ENCODE measurements around the gene MYO15A.

Gene MYO15A

DNA sequence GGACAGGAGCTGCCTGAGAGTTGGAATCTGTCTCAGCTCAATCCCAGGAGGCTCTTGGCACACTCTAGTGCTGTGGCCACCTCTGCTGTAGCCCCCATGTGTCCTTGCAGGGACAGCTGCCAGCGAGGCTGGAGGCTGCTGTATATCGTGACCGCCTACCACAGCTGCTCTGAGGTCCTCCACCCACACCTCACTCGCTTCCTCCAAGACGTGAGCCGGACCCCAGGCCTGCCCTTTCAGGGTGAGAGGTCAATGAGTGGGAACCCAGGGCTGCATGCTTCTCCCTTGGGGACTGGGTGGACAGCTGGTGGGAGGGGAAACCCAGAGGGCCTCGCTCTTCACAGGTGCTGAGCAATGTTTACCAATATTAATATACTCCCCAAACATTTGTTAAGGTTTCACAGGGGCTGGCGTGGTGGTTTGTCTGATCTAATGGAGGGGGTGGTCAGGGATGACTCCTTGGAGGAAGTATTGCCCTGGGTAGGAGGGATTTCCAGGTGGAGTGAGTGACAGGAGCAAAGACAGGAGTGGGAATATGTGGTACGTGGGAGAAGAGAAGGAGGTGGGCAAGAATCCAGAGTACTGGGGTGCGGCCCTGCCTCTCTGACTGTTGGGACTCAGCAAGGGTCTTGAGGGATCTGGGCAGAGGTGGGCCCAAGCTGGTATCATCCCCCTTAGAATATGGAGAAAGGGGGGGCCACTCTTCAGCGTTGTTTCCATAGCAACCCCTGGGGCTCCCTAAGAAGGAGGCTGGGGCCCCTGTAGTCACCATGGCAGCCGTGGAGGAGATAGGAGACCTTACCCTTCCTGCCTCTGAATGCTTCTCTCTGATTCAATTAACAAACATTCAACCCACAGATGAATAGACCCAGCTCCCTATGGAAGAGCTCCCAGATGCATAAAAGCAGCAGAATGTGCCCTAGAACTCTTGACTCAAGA lies 52.9 kb downstream of the MYO15A start:
- no peak for DNase-seq

- no peak for DNase-seq
Observed at GRCh38 chr17:18163547-18163946, 55.0 kb downstream of the MYO15A start.

DNA sequence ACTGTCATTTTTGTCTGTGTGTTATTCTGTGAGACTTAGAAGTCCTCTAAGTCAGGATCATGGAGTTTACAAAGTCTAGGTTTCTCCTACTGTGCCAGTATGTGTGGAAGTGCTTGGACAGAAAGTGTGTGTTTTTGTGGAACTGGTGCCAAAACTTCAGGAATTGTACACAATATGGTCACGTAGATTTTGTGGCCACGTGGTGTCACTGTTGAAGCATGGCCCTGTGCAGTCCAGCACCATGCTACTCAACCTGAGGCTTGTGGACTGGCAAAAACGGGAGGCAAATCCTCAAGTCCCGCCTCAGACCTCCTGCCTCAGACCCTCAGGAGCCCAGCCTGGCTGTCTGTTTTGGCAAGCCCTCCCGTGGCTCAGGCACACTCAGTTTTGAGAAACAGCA lies 58.3 kb downstream of the MYO15A start:
- no peak for DNase-seq

- DNase-seq, result no peak
Observed at GRCh38 chr17:18167421-18167820, 58.9 kb downstream of the MYO15A start.

DNA sequence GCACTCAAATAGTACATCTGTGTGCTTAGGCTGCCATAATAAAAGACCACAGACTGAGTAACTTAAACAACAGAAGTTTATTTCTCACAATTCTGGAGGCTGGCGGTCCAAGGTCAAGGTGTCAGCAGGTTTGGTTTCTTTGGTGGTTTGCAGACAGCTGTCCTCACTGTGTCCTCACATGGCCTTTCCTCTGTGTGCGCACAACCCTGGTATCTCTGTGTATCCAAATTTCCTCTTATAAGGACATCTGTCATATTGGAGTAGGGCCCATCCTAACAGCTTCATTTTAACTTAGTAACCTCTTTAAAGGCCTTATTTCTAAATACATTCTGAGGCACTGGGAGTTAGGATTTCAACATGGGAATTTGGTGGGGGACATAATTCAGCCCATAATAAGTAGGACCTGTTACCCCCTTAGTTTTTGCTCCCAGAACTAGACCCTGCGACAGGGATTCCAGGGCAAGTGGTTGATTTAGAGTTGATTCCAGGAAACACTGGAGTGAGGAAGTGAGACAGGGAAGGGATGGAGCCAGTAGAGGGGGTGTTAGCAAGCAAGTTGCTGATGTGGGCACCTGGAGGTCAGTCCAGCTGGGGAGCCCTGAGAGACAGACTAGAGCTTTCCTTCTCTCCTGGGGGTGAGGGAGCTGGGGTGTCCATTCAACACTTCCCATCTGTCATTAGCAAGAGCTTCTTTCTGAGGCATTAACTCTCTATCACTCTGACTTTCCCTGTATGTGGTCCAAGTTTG lies 64.1 kb downstream of the MYO15A start:
- DNase-seq, result no peak

DNA sequence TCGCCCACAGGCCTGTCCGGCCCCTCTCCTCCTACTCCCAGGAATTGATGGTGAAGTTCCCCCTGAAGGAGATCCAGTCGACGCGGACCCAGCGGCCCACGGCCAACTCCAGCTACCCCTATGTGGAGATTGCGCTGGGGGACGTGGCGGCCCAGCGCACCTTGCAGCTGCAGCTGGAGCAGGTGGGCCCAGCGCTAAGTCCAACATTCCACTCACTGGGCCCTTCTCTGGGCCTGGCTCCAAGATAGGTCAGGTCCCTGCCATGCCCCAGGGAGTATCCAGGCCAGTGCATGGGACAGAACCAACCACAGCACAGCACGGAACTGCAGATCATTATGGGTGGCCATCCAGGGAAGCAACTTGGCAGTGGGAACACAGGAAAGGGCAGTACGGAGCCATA lies 65.2 kb downstream of the MYO15A start:
- DNase-seq, result no peak

DNA sequence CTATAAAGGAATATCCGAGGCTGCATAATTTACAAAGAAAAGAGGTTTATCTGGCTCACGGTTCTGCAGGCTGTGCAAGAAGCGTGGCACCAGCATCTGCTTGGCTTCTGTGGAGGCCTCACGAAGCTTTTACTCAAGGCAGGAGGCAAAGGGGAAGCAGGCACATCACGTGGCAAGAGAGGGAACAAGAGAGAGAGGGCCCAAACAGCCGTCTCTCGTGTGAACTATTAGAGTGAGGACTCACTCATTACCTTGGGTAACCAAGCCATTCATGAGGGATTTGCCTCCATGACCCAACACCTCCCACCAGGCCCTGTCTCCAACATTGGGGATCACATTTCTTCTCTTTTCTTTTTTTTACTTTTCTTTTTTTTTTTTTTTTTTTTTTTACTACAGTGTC lies 67.6 kb downstream of the MYO15A start:
- DNase-seq, result no peak

GRCh38 chr17:18177133-18177532 lies 68.6 kb downstream of the MYO15A start:
- DNase-seq, result no peak

- no peak for DNase-seq
Observed at GRCh38 chr17:18177722-18178121, 69.2 kb downstream of the MYO15A start.

GRCh38 chr17:18179196-18179595 lies 70.6 kb downstream of the MYO15A start:
- no peak for DNase-seq

DNA sequence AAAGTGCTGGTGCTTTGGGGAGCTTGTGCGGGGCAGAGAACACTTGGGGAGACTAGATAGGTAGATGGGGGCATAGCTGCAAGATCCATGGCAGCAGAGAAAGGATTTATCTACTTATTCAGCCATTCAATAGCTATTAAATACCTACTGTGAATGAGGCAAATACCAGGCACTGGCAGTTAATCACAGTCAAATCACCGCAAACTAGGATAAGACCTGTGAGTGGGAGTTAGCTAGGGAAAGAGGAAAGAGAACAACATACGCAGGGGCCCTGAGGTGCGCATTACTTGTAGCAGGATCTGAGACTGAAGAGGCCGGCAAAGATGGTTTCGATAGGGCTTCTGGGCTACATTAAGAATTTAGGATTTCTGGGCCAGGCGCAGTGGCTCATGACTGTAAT lies 71.2 kb downstream of the MYO15A start:
- DNase-seq, result no peak

- no peak for DNase-seq
Observed at GRCh38 chr17:18181358-18181757, 72.8 kb downstream of the MYO15A start.

GRCh38 chr17:18182110-18182977 lies 73.8 kb downstream of the MYO15A start:
- DNase-seq, result no peak

GRCh38 chr17:18182978-18183333 lies 74.4 kb downstream of the MYO15A start:
- peak; percentile 78 for DNase-seq

- DNase-seq, result peak; percentile 94
Observed at GRCh38 chr17:18183334-18184142, 75.0 kb downstream of the MYO15A start, which contains the start of gene ALKBH5. Gene ALKBH5, plus strand, starts transcription at chr17:18183828. Its CDS starts 416 bp downstream, at chr17:18184244.

DNA sequence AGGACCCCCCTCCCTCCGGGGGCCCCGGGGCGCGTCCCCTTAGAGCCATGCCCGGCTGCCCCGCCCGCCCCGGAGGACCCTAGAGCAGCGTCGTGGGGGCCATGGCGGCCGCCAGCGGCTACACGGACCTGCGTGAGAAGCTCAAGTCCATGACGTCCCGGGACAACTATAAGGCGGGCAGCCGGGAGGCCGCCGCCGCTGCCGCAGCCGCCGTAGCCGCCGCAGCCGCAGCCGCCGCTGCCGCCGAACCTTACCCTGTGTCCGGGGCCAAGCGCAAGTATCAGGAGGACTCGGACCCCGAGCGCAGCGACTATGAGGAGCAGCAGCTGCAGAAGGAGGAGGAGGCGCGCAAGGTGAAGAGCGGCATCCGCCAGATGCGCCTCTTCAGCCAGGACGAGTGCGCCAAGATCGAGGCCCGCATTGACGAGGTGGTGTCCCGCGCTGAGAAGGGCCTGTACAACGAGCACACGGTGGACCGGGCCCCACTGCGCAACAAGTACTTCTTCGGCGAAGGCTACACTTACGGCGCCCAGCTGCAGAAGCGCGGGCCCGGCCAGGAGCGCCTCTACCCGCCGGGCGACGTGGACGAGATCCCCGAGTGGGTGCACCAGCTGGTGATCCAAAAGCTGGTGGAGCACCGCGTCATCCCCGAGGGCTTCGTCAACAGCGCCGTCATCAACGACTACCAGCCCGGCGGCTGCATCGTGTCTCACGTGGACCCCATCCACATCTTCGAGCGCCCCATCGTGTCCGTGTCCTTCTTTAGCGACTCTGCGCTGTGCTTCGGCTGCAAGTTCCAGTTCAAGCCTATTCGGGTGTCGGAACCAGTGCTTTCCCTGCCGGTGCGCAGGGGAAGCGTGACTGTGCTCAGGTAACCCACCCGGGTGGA lies 75.8 kb downstream of the MYO15A start:
- peak; percentile 49 for DNase-seq

- no peak for DNase-seq
Observed at GRCh38 chr17:18185391-18185790, 76.8 kb downstream of the MYO15A start.

DNA sequence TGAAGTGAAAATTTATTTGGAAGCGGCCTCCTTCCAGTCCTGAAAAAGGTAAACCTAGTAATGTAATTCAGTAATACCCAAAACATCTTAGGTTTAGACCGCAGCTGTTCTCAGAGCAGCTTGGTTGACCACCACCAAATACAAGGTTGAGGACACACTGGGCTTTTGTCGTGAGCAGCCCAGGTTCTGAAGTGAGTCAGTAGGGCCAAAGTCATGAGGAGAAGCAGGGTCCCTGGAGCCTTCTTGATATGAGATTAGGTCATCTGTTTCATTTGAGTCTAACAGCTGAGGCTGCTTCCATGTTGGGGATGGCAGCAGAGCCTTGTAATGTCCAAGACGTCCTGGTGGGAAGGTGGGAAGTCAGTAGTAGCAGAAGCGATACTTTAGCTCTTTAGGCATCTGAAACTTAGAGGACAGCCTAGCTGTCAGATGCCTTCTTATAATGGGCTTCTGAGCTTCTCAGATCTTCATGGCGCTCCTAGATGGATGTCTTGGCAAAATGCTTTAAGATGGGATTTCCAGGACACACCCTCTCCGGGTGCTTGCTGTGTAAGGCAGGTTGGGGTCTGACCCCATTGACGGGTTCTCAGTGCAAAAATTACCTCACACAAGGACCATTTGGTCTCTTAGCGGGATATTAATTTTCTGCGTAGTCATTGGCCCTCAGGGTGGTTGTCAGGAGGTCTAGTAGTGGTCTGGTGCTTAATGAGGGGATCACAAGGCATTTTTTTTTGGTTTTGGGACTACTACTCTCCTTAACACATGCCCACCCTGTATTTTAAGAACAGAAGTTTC lies 77.5 kb downstream of the MYO15A start:
- no peak for DNase-seq

- no peak for DNase-seq
Observed at GRCh38 chr17:18186627-18186982, 78.0 kb downstream of the MYO15A start.

DNA sequence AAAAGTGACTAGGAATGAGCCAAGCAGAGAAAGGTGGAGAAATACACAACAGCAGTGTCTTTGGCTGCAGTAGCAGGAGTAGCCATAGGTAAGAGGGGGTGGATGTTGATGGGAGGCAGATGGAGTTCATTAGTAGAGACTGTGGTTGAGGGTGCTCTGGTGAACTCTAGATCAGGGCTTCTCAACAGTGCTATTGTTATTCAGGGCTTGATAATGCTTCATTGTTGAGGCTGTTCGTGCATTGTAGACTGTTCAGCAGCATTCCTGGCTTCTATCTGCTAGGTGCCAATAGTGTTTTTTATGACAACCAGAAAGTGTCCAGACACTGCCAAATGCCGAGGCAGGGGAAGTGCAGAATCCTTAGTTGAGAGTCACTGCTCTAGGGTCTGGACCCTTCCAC lies 78.7 kb downstream of the MYO15A start:
- DNase-seq, result no peak
